RPMI8226 (cell line): Measurements from ENCODE around the gene LRP5.

Experiments
- DNase-seq: peaks from one replicate; pipeline ENCODE4 v3.0.0-alpha.2; 2015

Gene LRP5

GRCh38 chr11:68373189-68373814, 60.9 kb downstream of the LRP5 start:
- DNase-seq = no peak

GRCh38 chr11:68373815-68374501, 61.6 kb downstream of the LRP5 start:
- no peak for DNase-seq

- DNase-seq = no peak
Observed at GRCh38 chr11:68374531-68374930, 62.1 kb downstream of the LRP5 start.

DNA sequence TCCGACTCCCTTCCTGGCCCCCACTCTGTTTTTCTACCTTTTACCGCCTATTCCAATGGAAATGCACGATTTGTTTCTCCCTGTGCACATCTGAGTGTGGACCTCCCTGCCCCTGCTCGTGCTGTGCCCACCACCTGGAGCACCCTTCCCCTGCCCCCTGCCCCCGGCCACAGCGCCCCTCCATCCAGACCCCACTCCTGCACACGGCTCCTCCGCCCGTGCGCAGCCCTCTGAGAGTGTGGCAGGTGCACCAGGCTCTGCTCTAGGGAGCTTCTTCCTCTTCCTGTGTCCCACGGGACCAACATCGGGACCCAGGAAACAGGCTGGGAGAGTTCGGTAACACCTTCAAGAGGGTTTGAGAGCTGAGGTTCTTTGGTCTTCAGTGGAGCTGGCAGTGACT, 62.9 kb downstream of the LRP5 start:
- DNase-seq = no peak

DNA sequence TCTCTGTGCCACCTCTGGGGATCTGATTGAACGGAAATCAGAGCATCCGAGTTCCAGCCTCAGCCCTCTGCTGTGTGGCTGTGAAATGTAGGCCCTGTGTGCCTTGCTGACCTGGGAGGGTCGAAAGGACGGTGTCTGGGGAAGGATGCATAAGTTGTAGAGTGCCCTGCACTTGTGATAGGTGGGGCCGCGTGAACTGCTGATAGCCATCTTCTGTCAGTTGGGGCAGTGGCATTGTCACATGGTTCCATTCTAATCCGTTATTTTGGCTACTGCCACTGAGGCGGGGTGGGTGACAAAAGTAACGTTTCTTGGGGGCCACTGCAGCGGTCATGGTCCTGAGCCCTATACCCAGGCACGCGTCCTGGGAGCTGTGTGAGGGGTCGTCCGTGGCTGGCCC, 63.4 kb downstream of the LRP5 start:
- no peak for DNase-seq

GRCh38 chr11:68377389-68377795, 65.0 kb downstream of the LRP5 start:
- no peak for DNase-seq

DNA sequence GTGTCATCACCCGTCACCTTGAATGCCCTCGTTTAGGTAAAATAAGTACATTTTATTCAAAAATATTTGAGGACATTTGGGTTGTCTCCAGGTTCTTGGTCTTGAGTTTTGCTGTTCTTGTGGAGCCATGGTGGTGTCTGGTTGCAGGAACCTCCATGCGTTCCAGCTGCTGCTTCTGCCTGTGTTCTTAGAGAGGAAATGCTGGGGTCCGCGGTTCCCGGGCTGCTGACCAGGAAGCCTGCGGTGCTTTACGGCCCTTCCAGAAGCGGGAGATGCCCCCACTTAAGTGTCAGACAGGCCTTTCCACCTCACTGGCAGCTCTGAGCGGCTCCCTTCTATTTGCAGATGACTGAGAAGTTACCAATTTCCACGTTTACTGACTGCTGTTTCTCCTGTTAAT, 66.8 kb downstream of the LRP5 start:
- DNase-seq = no peak

DNA sequence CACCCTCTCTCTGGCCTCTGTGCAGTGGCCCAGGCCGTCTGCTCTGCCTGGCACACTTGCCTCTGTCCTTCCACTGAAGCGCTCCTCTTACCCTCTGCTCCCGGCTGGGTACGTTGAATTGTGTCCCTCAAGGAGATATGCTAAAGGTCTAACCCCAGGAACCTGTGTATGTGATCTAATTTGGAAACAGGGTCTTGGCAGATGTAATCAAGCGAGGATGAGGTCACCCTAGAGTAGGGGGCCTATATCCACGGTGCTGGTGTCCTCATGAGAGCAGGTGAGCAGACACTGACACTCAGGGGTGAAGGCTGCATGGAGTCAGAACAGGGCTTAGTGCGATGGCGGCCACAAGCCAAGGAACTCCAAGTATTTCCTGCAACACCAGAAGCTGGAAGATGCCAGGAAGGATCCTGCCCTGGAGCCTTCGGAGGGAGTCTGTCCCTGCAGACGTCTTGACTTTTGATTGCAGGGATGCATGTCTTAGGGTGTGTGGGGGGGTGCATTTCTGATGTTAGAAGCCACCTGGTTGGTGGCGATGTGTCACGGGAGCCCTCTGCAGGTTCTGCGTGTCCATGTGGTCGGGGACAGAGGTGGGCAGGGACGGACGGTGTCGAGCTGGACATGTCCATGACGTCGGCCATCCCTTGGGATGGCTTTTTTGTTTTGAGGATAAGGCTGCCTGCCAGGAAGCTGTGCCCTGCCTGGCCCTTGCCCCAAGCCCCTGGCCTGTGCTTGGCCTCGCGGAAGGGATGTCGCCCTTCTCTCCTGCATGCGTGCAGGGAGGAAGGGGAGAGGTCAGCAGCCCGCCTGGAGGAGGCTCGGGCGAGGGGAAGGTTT, 68.6 kb downstream of the LRP5 start:
- DNase-seq = peak; percentile 23

GRCh38 chr11:68381716-68382115, 69.3 kb downstream of the LRP5 start:
- no peak for DNase-seq

GRCh38 chr11:68382358-68382998, 70.1 kb downstream of the LRP5 start:
- DNase-seq = no peak

GRCh38 chr11:68383976-68384501, 71.6 kb downstream of the LRP5 start:
- peak; percentile 69 for DNase-seq

GRCh38 chr11:68384530-68385081, 72.2 kb downstream of the LRP5 start:
- no peak for DNase-seq

GRCh38 chr11:68385128-68385527, 72.7 kb downstream of the LRP5 start:
- no peak for DNase-seq

DNA sequence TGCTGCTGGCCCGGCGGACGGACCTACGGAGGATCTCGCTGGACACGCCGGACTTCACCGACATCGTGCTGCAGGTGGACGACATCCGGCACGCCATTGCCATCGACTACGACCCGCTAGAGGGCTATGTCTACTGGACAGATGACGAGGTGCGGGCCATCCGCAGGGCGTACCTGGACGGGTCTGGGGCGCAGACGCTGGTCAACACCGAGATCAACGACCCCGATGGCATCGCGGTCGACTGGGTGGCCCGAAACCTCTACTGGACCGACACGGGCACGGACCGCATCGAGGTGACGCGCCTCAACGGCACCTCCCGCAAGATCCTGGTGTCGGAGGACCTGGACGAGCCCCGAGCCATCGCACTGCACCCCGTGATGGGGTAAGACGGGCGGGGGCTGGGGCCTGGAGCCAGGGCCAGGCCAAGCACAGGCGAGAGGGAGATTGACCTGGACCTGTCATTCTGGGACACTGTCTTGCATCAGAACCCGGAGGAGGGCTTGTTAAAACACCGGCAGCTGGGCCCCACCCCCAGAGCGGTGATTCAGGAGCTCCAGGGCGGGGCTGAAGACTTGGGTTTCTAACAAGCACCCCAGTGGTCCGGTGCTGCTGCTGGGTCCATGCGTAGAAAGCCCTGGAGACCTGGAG, 74.1 kb downstream of the LRP5 start:
- no peak for DNase-seq

DNA sequence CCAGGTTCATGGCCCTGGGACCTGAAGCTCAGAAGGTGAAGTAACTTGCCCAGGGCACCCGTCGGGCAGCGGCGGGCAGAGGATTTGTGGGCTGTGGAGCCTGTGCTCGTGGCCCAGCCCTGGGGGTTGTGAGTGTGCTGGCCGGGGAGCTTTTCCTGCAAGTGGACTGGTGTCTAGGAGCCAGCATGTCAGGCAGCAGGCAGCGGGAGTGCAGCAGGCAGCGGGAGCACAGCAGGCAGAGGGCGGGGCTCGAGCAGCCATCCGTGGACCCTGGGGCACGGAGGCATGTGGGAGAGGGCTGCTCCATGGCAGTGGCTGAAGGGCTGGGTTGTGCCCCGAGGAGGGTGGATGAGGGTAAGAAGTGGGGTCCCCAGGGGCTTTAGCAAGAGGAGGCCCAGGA, 75.4 kb downstream of the LRP5 start:
- DNase-seq = no peak

DNA sequence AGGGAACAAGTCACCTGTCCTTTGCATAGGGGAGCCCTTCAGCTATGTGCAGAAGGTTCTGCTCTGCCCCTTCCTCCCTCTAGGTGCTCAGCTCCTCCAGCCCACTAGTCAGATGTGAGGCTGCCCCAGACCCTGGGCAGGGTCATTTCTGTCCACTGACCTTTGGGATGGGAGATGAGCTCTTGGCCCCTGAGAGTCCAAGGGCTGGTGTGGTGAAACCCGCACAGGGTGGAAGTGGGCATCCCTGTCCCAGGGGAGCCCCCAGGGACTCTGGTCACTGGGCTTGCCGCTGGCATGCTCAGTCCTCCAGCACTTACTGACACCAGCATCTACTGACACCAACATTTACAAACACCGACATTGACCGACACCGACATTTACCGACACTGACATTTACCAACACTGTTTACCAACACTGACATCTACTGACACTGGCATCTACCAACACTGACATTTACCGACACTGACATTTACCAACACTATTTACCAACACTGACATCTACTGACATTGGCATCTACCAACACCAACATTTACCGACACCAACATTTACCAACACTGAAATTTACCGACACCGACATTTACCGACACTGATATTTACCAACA, 76.3 kb downstream of the LRP5 start:
- DNase-seq = no peak

DNA sequence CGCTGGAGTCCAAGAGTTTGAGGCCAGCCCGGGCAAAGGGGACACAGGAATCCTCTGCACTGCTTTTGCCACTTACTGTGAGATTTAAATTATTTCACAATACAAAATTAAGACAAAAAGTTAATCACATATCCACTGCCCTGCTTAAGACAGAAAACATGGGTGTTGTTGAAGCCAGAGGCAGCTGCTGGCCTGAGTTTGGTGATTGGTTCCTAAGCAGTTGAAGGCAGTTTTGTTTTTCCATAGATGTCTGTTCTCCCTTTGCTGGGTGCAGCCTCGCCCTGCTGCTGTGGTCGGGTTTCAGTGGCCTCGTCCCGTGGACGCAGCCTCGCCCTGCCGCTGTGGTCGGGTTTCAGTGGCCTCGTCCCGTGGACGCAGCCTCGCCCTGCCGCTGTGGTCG, 77.9 kb downstream of the LRP5 start:
- DNase-seq = no peak

DNA sequence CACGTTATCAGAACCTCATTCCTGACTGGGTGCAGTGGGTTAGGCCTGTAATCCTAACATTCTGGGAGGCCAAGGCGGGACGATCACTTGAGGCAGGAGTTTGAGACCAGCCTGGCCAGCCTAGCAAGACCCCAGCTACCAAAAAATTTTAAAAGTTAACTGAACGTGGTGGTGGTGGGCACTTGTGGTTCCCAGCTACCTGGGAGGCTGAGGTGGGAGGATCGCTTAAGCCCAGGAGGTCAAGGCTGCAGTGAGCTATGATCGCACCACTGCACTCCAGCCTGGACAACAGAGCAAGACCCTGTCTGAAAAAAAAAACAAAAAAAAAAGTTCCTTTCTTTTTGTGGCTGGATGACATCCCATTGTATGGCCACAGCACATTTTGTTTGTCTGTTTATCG, 80.4 kb downstream of the LRP5 start:
- no peak for DNase-seq

- no peak for DNase-seq
Observed at GRCh38 chr11:68396516-68396915, 84.1 kb downstream of the LRP5 start.

- DNase-seq = no peak
Observed at GRCh38 chr11:68397256-68397655, 84.9 kb downstream of the LRP5 start.

DNA sequence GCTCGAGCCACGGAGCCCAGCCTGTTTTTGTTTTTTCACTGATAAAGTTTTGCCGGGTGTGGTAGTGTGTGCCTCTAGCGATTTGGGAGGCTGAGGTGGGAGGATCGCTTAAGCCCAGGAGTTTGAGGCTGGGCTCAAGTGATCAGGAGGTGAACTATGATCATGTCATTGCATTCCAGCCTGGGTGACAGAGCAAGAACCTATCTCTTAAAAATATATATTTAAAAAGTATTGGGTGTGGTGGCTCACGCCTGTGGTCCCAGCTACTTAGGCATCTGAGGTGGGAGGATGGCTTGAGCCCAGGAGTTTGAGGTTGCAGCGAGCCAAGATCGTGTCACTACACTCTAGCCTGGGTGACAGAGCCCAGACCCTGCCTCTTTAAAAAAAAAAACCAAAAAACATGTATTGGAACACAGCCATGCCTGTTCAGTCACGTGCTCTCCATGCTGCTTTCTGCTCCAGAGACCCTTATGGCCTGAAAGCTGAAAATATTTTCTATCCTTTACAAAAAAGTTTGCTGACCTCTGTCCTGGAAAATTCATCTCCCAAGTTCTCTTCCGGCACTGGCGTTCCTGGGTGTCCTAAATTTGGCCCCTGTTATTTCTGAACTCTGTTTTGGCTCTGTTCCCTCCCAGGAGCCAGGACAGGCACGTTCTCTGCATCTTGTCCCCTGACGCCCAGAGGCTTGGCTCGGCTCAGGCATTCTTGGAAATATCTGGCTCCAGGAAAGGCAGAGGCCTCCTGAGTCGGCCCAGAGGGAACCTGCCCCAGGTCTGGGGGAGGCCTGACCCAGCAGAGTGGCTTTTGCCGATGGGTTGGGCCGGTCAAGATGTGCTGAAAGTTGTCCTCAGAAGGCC, 86.8 kb downstream of the LRP5 start:
- no peak for DNase-seq
